HG03342 (cell line): Measurements from ENCODE around the gene HIP1.
"Not testable (repeated sequence)": the region's sequence is repeated elsewhere in the genome, so short reads cannot be mapped to it uniquely, and the experiment has no call there.

Experiments used
- ATAC-seq: cut with Tn5 transposase; IDR thresholded peaks from one replicate; pipeline ENCODE4 v1.9.1; 2021; ENCODE audit warnings: mild to moderate bottlenecking, moderate library complexity; ENCODE audit not compliant: unreplicated experiment

Gene HIP1

DNA sequence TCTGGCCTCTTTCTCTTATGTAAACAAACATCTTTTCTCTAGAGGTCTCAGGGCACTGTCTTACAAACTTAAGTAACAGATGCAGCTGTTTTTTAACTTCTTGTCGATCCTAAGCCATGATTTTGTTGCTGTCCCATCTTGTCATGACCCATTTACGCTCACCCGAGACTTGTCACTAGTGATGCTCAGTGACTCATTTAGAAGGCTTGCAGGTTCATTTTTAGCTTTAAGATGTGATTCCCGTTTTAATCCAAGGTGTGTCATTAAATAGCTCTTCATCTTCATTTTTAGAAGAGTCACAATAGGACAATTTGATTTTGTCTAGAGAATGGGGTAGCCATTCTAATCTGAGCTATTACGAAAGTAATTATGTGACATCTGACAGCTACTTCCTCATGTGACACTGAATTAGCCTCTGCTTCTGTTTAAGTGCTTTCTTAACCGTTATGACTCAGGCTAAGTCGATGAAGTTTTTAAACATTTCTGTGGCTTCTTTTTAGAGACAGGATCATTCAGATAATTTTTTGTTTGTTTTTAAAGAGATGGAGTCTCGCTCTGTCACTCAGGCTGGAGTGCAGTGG, 203.9 kb downstream of the HIP1 start:
- peak; percentile 76 for ATAC-seq

DNA sequence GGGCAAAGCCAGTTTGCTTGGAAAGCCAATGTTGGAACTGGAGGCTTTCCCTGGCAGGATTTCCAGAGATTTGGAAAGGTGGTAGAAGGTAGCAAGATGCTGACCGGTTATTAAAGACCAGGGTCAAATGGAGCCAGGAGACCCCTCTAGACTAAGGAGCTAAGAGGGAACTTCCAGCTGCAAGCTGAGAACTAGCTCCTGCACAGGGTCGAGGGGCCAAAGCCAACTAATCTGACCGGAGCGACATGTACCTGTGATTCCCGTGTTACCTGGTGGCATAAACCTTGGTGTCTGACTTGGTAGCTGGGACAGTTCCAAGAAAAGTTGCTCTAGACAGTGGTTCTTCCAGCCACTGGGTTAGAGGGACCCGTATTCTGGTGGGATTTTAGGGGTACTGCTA, 204.8 kb downstream of the HIP1 start:
- no peak for ATAC-seq

DNA sequence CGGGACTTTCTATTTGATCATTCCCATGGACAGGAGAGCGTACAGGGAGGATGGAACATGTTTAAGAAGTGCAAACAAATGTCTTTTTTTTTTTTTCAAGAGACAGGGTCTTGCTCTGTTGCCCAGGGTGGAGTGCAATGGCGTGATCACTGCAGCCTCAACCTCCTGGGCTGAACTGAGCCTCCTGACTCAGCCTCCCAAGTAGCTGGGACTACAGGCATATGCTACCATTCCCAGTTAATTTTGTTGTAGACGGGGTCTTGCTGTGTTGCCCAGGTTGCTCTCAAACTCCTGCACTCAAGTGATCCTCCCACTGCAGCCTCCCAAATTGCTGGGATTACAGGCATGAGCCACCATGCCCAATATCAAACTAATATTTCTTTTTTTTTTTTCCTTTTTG, 206.1 kb downstream of the HIP1 start:
- no peak for ATAC-seq

DNA sequence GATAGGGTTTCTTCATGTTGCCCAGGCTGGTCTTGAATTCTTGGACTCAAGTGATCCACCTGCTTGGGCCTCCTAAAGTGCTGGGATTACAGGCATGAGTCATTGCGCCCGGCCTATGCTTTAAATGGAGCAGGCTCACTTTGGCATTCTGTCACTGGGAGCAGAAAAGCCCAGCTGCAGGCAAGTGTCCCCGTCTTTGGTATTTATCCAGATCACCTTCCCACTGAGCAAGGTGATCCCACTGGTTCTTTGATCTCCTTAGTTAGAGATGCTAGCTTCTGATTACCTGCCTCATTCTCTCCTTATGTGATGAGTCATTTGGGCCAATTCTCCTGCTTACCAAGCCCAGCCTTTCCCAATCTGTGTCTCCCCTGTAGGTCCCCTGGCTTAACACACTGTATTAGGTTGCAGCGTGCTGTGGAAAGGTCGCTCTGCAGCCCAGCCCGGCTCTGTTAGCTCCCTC, 207.4 kb downstream of the HIP1 start:
- no peak for ATAC-seq

DNA sequence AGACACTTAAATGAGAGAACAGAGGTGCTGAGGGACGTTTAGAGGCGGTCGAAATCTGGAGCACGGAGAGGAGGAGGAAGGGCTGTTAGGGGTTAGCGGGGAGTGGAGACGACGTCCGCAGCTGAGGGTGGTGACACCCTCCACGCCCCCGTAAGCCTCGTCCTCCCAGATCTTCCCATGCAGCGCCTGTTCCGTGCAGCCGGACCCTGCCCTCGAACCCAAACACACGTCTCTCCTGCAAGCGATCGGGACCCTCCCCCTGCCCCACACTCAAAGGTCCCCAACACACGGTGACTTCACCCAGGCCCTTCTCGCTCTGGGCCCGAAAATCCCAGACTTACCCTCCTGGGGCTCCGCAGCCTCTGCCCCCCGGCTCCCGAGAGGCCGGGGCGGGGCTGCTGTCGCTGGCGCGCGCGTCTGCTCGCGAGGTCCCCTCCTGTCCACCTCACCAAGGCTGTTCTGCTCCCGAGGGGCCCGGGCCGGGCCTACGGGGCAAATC, 211.5 kb downstream of the HIP1 start:
- ATAC-seq = not testable (repeated sequence)

DNA sequence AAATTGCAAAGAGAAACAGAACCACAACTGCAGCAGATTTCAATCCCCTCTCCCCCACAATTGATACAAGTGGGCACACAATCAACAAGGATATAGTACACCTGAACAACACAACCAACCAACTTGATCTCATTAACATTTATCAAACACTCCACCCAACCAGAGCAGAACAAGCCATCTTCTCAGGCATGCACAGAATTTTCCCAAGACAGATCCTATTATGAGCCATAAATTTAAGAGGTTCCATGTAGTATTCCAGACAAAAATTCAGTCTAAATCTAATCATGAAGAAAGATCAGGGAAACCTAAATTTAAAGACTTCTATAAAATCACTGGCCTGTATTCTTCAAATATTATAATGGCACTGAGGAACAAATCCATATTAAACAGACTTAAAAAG, 217.0 kb downstream of the HIP1 start:
- not testable (repeated sequence) for ATAC-seq

DNA sequence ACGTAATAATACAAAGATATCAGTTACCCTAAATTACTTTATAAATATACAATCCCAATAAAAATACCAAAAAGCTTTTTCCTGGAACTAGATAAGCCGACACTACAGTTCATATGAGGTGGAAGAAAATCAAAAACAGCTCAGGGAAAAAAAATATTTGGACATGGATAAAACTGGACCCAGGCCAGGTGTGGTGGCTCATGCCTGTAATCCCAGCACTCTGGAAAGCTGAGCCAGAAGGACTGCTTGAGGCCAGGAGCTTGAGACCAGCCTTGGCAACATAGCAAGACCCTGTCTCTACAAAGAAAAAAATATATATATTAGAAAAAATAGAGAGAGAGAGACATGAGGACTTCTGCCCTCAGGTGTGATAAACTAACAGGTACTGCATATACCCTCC, 219.9 kb downstream of the HIP1 start:
- not testable (repeated sequence) for ATAC-seq

DNA sequence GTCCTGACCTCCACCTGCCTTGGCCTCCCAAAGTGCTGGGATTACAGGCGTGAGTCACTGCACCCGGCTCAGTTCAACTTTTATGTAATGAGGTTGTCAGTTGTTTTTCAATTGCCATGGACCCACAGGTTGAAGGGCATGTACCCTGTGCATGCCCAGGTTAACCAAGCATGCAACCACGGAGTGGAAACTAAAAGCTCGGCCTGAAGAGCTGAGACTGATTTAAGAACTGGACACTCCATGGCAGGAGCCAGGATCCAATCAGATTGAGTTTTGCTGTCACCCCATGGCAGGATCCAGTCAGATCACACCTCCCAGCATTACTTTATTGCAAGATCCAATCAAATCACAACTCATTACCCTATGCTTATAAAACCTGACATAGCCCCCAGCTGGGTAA, 229.7 kb downstream of the HIP1 start:
- not testable (repeated sequence) for ATAC-seq

DNA sequence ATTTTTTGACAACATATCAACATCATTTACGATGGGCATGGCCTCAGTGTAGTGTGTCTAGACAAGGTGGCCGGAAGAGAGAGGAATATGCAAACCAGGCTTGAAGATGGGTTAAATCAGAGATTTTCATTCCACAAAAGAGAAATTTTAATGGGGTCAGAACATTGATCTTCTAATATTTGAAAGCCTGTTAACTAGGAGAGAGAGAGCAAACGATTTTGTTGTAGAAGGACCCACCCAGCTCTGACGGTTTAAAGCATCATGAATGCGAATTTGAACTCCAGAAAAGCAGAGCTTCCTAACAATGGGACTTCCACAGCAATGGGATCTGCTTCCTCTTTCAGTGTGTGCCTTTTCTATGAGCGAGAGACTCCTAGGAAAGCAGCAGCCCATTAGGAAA, 246.7 kb downstream of the HIP1 start, which contains the start of gene SPDYE5:
Gene SPDYE5 (plus strand): TSS at position 301 of the 400 bp plus-strand sequence. CDS start 1,728 bp downstream, outside the sequence.
- not testable (repeated sequence) for ATAC-seq

DNA sequence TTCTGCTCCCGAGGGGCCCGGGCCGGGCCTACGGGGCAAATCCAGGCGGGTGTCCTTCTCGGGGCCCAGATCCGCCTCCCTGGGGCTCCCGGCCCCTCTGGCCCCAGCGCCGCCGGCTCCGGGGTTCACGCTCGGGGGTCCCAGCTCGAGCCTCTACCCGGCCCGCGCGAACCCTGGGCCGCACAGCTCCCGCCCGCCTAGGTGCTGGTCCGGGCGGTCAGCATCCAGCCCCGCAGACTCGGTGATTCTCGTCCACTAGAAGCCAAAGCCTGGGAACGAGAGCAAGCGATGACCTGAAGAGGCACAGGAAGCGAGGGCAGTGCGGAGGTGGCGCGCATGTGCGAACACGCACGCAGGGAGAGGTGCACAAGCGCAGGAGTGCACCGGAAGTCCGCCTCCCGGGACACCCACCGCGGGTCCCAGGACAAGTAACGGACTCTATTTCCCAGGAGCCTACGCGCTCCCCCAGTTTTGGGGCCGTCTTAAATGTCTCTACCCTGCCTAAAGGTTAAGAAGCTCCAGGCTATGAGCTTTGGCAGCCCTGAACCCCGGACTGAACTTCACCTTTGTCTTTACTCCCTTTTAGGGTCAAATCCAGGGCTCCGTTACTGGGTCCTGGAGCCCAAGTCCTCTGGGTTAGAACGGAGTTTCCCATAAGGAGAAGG, 252.6 kb downstream of the HIP1 start, which contains the start of gene POM121C:
Gene POM121C (minus strand): TSS at position 321 of the 665 bp plus-strand sequence. CDS start 44,803 bp downstream, outside the sequence.
- ATAC-seq = peak; percentile 97

DNA sequence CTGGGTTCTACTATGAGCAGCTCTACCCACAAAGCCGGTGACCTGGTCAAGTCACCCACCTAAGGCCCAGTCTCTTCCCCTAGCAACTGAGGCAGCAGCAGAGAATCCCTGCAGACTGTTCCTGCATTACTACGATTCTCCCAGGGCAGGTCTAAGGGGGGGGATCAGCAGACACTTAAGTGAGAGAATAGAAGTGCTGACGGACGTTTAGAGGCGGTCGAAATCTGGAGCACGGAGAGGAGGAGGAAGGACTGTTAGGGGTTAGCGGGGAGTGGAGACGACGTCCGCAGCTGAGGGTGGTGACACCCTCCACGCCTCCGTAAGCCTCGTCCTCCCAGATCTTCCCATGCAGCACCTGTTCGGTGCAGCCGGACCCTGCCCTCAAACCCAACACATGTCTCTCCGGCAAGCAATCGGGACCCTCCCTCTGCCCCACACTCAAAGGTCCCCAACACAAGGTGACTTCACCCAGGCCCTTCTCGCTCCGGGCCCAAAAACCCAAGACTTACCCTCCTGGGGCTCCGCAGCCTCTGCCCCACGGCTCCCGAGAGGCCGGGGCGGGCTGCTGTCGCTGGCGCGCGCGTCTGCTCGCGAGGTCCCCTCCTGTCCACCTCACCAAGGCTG, 253.3 kb downstream of the HIP1 start:
- ATAC-seq = peak; percentile 11
